Neural crest cell (in vitro differentiated cells): Measurements from ENCODE around the gene ELK1. TPM values are rescaled to one million over a fixed set of nuclear protein-coding genes. Genes with fewer than 3 reads are reported as not detected.
A peak's percentile ranks its signal among the peaks of the same experiment; 100 is the strongest.

Experiments
- DNase-seq: peaks from one replicate; pipeline ENCODE4 v3.0.0; 2021; ENCODE audit warnings: low read depth, mixed read lengths, low spot score
- H3K27ac Mint-ChIP-seq: one replicate; pipeline ENCODE4 v1.8.0; 2021; ENCODE audit warnings: mild to moderate bottlenecking, mixed read lengths; ENCODE audit not compliant: unreplicated experiment
- H3K27me3 Mint-ChIP-seq: 2 replicates; pipeline ENCODE4 v1.8.0; 2021; ENCODE audit warnings: low read depth, mild to moderate bottlenecking, mixed read lengths
- H3K36me3 Mint-ChIP-seq: 2 replicates; pipeline ENCODE4 v1.8.0; 2021; ENCODE audit warnings: low read depth, mild to moderate bottlenecking, mixed read lengths
- H3K4me1 Mint-ChIP-seq: 2 replicates; pipeline ENCODE4 v1.8.0; 2021; ENCODE audit warnings: mixed read lengths
- H3K4me3 Mint-ChIP-seq: one replicate; pipeline ENCODE4 v1.8.0; 2021; ENCODE audit warnings: mild to moderate bottlenecking, mixed read lengths
- H3K9me3 Mint-ChIP-seq: 2 replicates; pipeline ENCODE4 v1.8.0; 2021; ENCODE audit warnings: mixed read lengths
- total RNA-seq: library from RNA; stranded (reverse); gene quantifications from 2 replicates; pipeline ENCODE4 v1.2.1, GENCODE V29; 2021
- TF ChIP-seq, protein P1 (sequence below): fragments of 200-600 bp; sonication (generic); conservative IDR thresholded peaks from 2 replicates; pipeline ENCODE4 v1.5.0; 2021; ENCODE audit warnings: antibody characterized with exemption, mild to moderate bottlenecking

Gene ELK1
- total RNA-seq, 1 donor from 2014 or later: 27.4 TPM

DNA sequence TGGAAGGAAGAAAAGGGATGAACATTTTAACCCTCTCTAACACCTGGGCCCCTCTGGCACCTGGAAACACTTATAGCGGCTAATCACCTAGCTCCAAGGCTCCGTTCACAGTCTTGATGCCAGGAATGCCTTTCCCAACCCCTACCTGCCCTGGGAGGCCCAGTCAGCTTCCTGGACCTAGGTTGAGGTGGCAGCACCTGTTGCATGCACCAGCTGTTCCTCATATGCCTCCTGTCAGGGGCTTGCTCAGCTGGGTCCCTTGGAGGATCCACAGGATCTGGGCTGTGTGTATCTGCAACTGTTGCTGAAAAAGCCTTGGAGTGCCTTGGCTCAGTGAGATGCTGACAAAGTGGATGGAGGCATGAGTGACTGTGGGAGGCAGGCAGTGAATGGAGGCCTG lies 25.0 kb downstream of the ELK1 start:
- no peak for DNase-seq
- TF ChIP-seq, protein P1, sequence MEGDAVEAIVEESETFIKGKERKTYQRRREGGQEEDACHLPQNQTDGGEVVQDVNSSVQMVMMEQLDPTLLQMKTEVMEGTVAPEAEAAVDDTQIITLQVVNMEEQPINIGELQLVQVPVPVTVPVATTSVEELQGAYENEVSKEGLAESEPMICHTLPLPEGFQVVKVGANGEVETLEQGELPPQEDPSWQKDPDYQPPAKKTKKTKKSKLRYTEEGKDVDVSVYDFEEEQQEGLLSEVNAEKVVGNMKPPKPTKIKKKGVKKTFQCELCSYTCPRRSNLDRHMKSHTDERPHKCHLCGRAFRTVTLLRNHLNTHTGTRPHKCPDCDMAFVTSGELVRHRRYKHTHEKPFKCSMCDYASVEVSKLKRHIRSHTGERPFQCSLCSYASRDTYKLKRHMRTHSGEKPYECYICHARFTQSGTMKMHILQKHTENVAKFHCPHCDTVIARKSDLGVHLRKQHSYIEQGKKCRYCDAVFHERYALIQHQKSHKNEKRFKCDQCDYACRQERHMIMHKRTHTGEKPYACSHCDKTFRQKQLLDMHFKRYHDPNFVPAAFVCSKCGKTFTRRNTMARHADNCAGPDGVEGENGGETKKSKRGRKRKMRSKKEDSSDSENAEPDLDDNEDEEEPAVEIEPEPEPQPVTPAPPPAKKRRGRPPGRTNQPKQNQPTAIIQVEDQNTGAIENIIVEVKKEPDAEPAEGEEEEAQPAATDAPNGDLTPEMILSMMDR: no peak
- peaks cover 11% of the 10 kb centered on the region for H3K4me1 Mint-ChIP-seq
- H3K27me3 Mint-ChIP-seq: peaks cover 30% of the 10 kb centered on the region
- no peak overlapping the region for H3K4me3 Mint-ChIP-seq
- H3K9me3 Mint-ChIP-seq: no peaks in the 10 kb centered on the region
- H3K36me3 Mint-ChIP-seq: peaks cover 2% of the 10 kb centered on the region
- H3K27ac Mint-ChIP-seq: no peak overlapping the region

DNA sequence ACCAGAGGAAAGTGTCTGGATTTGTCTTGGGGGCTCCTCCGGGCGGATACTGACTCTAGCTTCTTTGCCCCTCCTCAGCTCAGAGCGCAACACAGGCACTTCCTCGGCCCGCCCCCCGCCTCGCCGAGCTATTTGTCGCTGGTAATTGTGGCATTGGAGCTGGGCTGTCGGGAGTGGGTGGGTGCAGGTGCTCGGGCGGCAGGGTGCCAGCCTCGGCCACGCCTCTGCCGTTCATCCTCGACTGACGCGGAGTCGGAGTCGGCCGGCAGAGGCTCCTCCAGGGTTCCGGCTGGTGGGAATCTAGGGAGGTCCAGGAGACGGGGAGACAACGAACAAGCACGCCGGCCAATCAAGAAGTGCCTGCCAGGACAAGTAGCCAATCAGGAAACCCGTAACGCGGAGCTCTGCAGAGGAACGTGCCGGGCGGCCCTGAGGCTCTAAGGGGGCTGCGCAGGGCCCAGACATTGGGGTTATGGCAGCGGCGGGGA lies 26.8 kb downstream of the ELK1 start:
- H3K27ac Mint-ChIP-seq: no peak overlapping the region

DNA sequence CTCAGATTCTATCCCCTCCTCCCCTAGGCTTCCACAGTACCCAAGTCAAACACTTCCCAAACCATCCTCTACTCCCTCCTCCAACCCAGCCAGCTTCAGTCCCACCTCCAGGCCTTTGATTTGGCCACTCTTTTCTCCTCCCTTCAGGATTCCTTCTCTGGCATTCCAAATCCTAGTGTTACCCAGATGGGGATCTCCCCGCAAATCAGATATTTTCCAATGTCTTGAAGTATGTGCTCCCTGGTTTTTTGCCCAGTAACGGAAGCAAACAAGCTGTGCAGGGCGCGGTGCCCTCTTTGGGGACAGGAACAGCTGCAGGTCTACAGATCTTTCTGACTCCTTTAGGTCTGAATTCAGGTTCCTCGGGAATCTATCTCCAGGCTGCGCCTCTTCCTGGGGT lies 28.5 kb downstream of the ELK1 start:
- TF ChIP-seq, protein P1: no peak
- DNase-seq: no peak
- Mint-ChIP-seq H3K4me3 (no peak overlapping the region), H3K27me3 (peaks cover 47% of the 10 kb centered on the region), H3K9me3 (no peaks in the 10 kb centered on the region), H3K4me1 (peaks cover 11% of the 10 kb centered on the region), H3K36me3 (peaks cover 2% of the 10 kb centered on the region), H3K27ac (no peak overlapping the region)

More for the DNA sequence above, 26.8 kb downstream of the ELK1 start:
- Mint-ChIP-seq H3K27me3 (peaks cover 36% of the 10 kb centered on the region), H3K4me3 (peak overlapping the region; percentile 80), H3K9me3 (no peaks in the 10 kb centered on the region), H3K36me3 (peaks cover 2% of the 10 kb centered on the region), H3K4me1 (peaks cover 11% of the 10 kb centered on the region)
- TF ChIP-seq, protein P1: no peak
- DNase-seq: peak; percentile 37

DNA sequence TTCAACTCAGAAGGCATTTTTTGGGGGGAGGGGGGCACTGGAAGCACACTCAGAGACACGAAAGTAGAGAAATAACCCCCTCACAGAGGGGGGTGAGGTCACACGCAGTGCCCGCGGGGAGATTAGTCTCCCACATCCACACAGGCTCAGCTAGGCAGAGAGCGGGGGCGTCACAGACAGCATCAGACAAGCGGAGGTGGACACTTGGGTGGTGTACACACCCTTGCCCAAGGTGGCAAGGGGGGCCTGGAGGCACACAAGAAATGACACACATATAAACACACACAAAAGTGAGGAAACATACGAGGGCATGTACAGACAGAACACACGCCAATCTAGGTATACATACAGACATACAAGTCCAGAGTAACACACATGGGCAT lies 30.1 kb downstream of the ELK1 start:
- peaks cover 49% of the 10 kb centered on the region for H3K27me3 Mint-ChIP-seq
- peaks cover 2% of the 10 kb centered on the region for H3K36me3 Mint-ChIP-seq
- H3K27ac Mint-ChIP-seq: no peak overlapping the region
- peaks cover 11% of the 10 kb centered on the region for H3K4me1 Mint-ChIP-seq
- DNase-seq: no peak
- no peak overlapping the region for H3K4me3 Mint-ChIP-seq
- no peaks in the 10 kb centered on the region for H3K9me3 Mint-ChIP-seq
- TF ChIP-seq, protein P1: no peak

DNA sequence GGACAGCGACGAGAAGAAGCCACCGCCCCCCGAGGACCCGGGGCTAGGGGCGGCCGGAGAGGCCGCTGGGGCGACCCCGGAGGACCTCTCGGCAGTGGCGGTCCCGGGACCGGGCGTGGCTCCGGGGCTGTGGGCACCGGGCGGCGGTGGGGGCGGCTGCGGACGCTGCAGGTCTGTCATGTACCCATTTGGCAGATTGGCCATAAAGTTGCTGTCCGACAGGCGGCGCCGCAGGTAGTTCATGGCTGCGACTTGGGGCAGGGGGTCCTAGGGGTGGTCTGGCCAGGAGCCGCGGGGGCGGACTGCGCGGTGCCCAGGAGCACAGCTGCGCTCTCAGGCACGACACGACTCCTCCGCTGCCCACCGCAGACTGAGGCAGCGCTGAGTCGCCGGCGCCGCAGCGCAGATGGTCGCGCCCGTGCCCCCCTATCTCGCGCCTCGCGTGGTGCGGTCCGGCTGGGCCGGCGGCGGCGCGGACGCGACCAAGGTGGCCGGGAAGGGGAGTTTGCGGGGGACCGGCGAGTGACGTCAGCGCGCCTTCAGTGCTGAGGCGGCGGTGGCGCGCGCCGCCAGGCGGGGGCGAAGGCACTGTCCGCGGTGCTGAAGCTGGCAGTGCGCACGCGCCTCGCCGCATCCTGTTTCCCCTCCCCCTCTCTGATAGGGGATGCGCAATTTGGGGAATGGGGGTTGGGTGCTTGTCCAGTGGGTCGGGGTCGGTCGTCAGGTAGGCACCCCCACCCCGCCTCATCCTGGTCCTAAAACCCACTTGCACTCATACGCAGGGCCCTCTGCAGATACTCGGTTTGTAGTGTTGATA lies 30.7 kb downstream of the ELK1 start, which contains the start of gene SYN1:
Gene SYN1 (minus strand): TSS at position 372 of the 817 bp plus-strand sequence. CDS start 129 bp downstream, at position 243.
- Mint-ChIP-seq H3K36me3 (no peaks in the 10 kb centered on the region), H3K9me3 (no peaks in the 10 kb centered on the region), H3K27ac (no peak within 1 kb of the TSS), H3K4me1 (peaks cover 11% of the 10 kb centered on the region), H3K4me3 (peak within 1 kb of the TSS; percentile 58), H3K27me3 (peaks cover 49% of the 10 kb centered on the region)
- TF ChIP-seq, protein P1: no peak
- peak; percentile 70 for DNase-seq
